ENCODE results near the gene SIRT3.

- TF ChIP-seq REST (tag by site-specific recombination; IDR thresholded peaks at IDR 0.05) (no peak), CTCF (tag by site-specific recombination; IDR thresholded peaks at IDR 0.05) (no peak), ZBTB11 (tag by site-specific recombination; conservative IDR thresholded peaks at IDR 0.05; ENCODE audit: low read depth) (no peak), ZBTB1 (tag by site-specific recombination; IDR thresholded peaks at IDR 0.05) (no peak), SP2 (tag by site-specific recombination; IDR thresholded peaks at IDR 0.05) (no peak), KLF17 (tag by site-specific recombination; IDR thresholded peaks at IDR 0.05) (no peak), SALL2 (tag by site-specific recombination; IDR thresholded peaks at IDR 0.05; ENCODE audit: borderline replicate concordance) (no peak), ZNF18 (tag by site-specific recombination; IDR thresholded peaks at IDR 0.05) (no peak), SP7 (tag by site-specific recombination; IDR thresholded peaks at IDR 0.05) (no peak), YY1 (tag by site-specific recombination; IDR thresholded peaks at IDR 0.05) (no peak), ZBTB7A (tag by site-specific recombination; IDR thresholded peaks at IDR 0.05; ENCODE audit: low read depth) (no peak), ZBTB49 (tag by site-specific recombination; IDR thresholded peaks at IDR 0.05; ENCODE audit: low read depth) (no peak), SETDB1 (IDR thresholded peaks at IDR 0.05; ENCODE audit: insufficient read length, low read length) (no peak), ZNF610 (tag by site-specific recombination; IDR thresholded peaks at IDR 0.05; ENCODE audit: borderline replicate concordance) (no peak)
Observed at GRCh38 chr11:249062-249461, 12.9 kb upstream of the SIRT3 start.
